ENCODE measurements around the gene SLC45A1. TPM values are rescaled to one million over a fixed set of nuclear protein-coding genes. Genes with fewer than 3 reads are reported as not detected.

SLC45A1 gene
- total and polyA plus RNA-seq, 9 of the 15 experiments (the other 6 are each of a cell fraction or from before 2014, with no cell fraction given): not detected

DNA sequence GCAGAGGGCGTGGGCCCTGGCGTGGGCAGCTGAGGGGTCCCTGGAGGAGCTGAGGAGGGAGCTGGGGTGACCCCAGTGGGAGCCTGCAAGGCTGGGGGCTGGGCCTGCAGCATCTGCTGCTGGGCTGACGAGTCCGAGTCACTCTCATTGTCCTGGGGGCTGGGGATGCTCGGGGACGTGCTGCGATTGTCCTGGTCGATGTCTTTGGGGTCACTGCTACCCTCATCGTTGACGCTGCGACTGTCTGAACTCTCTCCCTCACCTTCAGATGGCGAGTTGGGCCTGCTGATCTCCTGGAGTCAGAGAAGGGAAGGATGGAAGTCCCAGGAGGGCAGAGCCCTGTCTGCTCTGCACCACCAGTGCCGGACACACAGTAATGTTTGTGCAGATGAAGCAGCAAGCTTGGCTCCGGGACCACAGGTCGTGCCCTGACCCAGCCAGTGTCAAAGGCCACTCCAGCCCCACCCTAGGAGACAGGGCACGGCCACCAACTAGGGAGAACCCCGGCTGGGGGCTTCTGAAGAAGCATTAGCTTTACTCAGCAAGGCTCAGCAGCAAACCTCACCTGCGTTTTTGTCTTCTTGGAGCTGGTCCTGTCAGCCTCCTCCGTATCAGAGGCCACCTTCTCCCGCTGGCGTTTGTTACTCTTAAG, 43.4 kb downstream of the SLC45A1 start (continued):
- TF ChIP-seq, protein P1, sequence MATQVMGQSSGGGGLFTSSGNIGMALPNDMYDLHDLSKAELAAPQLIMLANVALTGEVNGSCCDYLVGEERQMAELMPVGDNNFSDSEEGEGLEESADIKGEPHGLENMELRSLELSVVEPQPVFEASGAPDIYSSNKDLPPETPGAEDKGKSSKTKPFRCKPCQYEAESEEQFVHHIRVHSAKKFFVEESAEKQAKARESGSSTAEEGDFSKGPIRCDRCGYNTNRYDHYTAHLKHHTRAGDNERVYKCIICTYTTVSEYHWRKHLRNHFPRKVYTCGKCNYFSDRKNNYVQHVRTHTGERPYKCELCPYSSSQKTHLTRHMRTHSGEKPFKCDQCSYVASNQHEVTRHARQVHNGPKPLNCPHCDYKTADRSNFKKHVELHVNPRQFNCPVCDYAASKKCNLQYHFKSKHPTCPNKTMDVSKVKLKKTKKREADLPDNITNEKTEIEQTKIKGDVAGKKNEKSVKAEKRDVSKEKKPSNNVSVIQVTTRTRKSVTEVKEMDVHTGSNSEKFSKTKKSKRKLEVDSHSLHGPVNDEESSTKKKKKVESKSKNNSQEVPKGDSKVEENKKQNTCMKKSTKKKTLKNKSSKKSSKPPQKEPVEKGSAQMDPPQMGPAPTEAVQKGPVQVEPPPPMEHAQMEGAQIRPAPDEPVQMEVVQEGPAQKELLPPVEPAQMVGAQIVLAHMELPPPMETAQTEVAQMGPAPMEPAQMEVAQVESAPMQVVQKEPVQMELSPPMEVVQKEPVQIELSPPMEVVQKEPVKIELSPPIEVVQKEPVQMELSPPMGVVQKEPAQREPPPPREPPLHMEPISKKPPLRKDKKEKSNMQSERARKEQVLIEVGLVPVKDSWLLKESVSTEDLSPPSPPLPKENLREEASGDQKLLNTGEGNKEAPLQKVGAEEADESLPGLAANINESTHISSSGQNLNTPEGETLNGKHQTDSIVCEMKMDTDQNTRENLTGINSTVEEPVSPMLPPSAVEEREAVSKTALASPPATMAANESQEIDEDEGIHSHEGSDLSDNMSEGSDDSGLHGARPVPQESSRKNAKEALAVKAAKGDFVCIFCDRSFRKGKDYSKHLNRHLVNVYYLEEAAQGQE (IDR thresholded peaks at IDR 0.05; ENCODE audit: borderline replicate concordance): no peak
- TF ChIP-seq, protein P1 (CRISPR knock-in tag; IDR thresholded peaks at IDR 0.05; ENCODE audit: low read depth): no peak

Measured in K562 (cell line).